Pancreas (tissue), 10 donors: ENCODE data around the gene GGTA1. TPM values are rescaled to one million over a fixed set of nuclear protein-coding genes. Genes with fewer than 3 reads are reported as not detected.
A peak's percentile ranks its signal among the peaks of the same experiment; 100 is the strongest.

Source experiments
- ATAC-seq, 4 donors: fragments of 200-7000 bp; cut with Tn5 transposase; one replicate each; pipeline versions ENCODE4 v1.8.0 to v1.9.1; 2020; ENCODE audit warnings: mild to moderate bottlenecking in 4 of 4, moderate library complexity in 4 of 4
- DNase-seq, 6 donors: peaks; one replicate each; pipeline ENCODE4 v3.0.0-alpha.2; 2020
- FAIRE-seq: peaks from 2 replicates; lab custom pipeline; 2012; peaks lifted over from hg19 to GRCh38; lab: Jason Lieb, UNC
- H3K27ac ChIP-seq, 4 donors: fragments of 200-600 bp; sonication (generic); 1 replicate in 3 of 4; 2 replicates in 1 of 4; pipeline versions ENCODE4 v1.5.0 to v1.8.0; 2020
- H3K27me3 ChIP-seq, 4 donors: fragments of 200-600 bp; one replicate each; pipeline ENCODE4 v1.8.0; 2021
- H3K36me3 ChIP-seq, 3 donors: fragments of 200-600 bp; sonication (generic) in 1 of 3; one replicate each; pipeline versions ENCODE4 v1.5.0 to v1.8.0; 2020 to 2021
- H3K4me1 ChIP-seq, 3 donors: fragments of 200-600 bp; one replicate each; pipeline ENCODE4 v1.8.0; 2021
- H3K4me3 ChIP-seq, 4 donors: fragments of 200-600 bp; sonication (generic) in 2 of 4; one replicate each; pipeline versions ENCODE4 v1.5.0 to v1.8.0; 2020 to 2021
- H3K9me3 ChIP-seq, 4 donors: fragments of 200-600 bp; one replicate each; pipeline ENCODE4 v1.8.0; 2021
- CTCF ChIP-seq, 4 donors: fragments of 200-600 bp; sonication (generic) in 3 of 4; IDR thresholded peaks; one replicate each; pipeline versions ENCODE4 v1.5.0 to v1.8.0; 2021; ENCODE audit warnings: antibody characterized with exemption in 4 of 4
- WGBS, 2 donors: extraction: QIAGEN DNeasy Blood & Tissue Kit; methylation state at CpG; one replicate each; pipeline ENCODE4 v1.1.7; 2013; 5-methylcytosine and 5-hydroxymethylcytosine counted together
- intact Hi-C, 3 donors: fragments of 100-400 bp; cut with DNase I; formaldehyde crosslinking; loops; one replicate each; pipeline versions ENCODE4 v1.11.1 to v1.14.2; 2022
- polyA plus RNA-seq, 2 donors: library from polyadenylated mRNA; stranded (reverse); fragments of 200-250 nt; gene quantifications; one replicate each; pipeline ENCODE4 v1.2.3, GENCODE V29; 2013
- total RNA-seq, 6 donors: library from RNA; stranded (reverse); fragmentation: NEBNext Ultra II Directional in 4 of 6; extraction: Animal tissue kit (Norgen Biotek cat#: 25700) in 4 of 6; gene quantifications; one replicate each; pipeline versions ENCODE4 v1.2.1 to v1.2.4, GENCODE V29; 2021 to 2023
- donor health status: healthy with polysubstance abuse.
- donor health status: DM: no; HTN: no; CAD: no; lungs with moderate emphysema.
- donor health status: DM: no; HTN: no; CAD: no.
- donor health status: control.
- donor health status: control.
- donor health status: Bipolar disorder and iron deficiency.
- donor health status: DM: yes; HTN: yes; CAD: no.
- donor health status: DM: no; HTN: no; CAD: no.
- donor health status: DM: no; HTN: no; CAD: no.
- donor health status: DM: yes; HTN: yes; CAD: no.

The GGTA1 gene
- total and polyA plus RNA-seq, 8 donors: 0.14 to 3.6 (median 1.5) TPM

GRCh38 chr9:121450241-121450640 lies 49.4 kb downstream of the GGTA1 start:
- no peaks in the 10 kb centered on the region for H3K27me3 ChIP-seq
- no peak for TF ChIP-seq CTCF (IDR thresholded peaks at IDR 0.05)
- H3K4me3 ChIP-seq: no peak overlapping the region
- H3K4me1 ChIP-seq: no peaks in the 10 kb centered on the region
- no peaks in the 10 kb centered on the region for H3K36me3 ChIP-seq
- H3K27ac ChIP-seq: no peak overlapping the region
- ATAC-seq (peak in 1 of 4 donors; percentile 62), DNase-seq (no peak), FAIRE-seq (no peak)
- intact Hi-C loops: no loop called here
- WGBS, 2 donors: 27 to 31% methylated on average over 3 of the region's 3 CpGs
- H3K9me3 ChIP-seq: no peaks in the 10 kb centered on the region

- WGBS, 2 donors: 63 to 81% methylated on average over 2 of the region's 2 CpGs
- no peak for TF ChIP-seq CTCF (IDR thresholded peaks at IDR 0.05)
- DNase-seq (no peak), ATAC-seq (no peak), FAIRE-seq (no peak)
- Histone ChIP-seq H3K27me3 (no peaks in the 10 kb centered on the region), H3K27ac (no peak overlapping the region), H3K4me1 (no peaks in the 10 kb centered on the region), H3K4me3 (no peak overlapping the region), H3K36me3 (no peaks in the 10 kb centered on the region), H3K9me3 (no peaks in the 10 kb centered on the region)
- intact Hi-C loops: no loop called here
Measured at GRCh38 chr9:121449786-121450185, 49.9 kb downstream of the GGTA1 start.

GRCh38 chr9:121447321-121447834 lies 52.3 kb downstream of the GGTA1 start:
- DNase-seq: no peak
- 75 to 89% methylated on average over 6 of the region's 6 CpGs for WGBS, 2 donors
- no peak for TF ChIP-seq CTCF (IDR thresholded peaks at IDR 0.05)
- no peak overlapping the region for H3K4me3 ChIP-seq
- no peaks in the 10 kb centered on the region for H3K36me3 ChIP-seq
- no peak overlapping the region for H3K27ac ChIP-seq
- no peaks in the 10 kb centered on the region for H3K9me3 ChIP-seq
- ATAC-seq: no peak
- H3K27me3 ChIP-seq: no peaks in the 10 kb centered on the region
- H3K4me1 ChIP-seq: no peaks in the 10 kb centered on the region
- intact Hi-C loops: no loop called here
- FAIRE-seq: no peak

GRCh38 chr9:121445986-121446385 lies 53.7 kb downstream of the GGTA1 start:
- no peaks in the 10 kb centered on the region for H3K4me1 ChIP-seq
- FAIRE-seq (no peak), ATAC-seq (no peak), DNase-seq (no peak)
- intact Hi-C loops: no loop called here
- H3K27ac ChIP-seq: no peak overlapping the region
- TF ChIP-seq CTCF (IDR thresholded peaks at IDR 0.05): no peak
- 87 to 93% methylated on average over 3 of the region's 3 CpGs for WGBS, 2 donors
- H3K36me3 ChIP-seq: no peaks in the 10 kb centered on the region
- no peaks in the 10 kb centered on the region for H3K9me3 ChIP-seq
- no peak overlapping the region for H3K4me3 ChIP-seq
- H3K27me3 ChIP-seq: no peaks in the 10 kb centered on the region

GRCh38 chr9:121443981-121444380 lies 55.7 kb downstream of the GGTA1 start:
- no peaks in the 10 kb centered on the region for H3K4me1 ChIP-seq
- ATAC-seq (no peak), DNase-seq (no peak), FAIRE-seq (no peak)
- intact Hi-C loops: no loop called here
- no peaks in the 10 kb centered on the region for H3K36me3 ChIP-seq
- WGBS, 2 donors: 77 to 79% methylated on average over 7 of the region's 7 CpGs
- H3K9me3 ChIP-seq: no peaks in the 10 kb centered on the region
- no peak overlapping the region for H3K27ac ChIP-seq
- H3K4me3 ChIP-seq: no peak overlapping the region
- TF ChIP-seq CTCF (IDR thresholded peaks at IDR 0.05): no peak
- no peaks in the 10 kb centered on the region for H3K27me3 ChIP-seq
